Activated T-helper 1 cell treated with anti-CD3 and anti-CD28 coated beads, Interleukin-12 subunit alpha, Interleukin-12 subunit beta, Interleukin-2, Interleukin-4 antibody, amounts not matched to agents 30 ng/mL and 10 ng/mL and 1 ng/mL, durations not matched to agents 14 hours and 24 hours and 36 hours (primary cell): ENCODE measurements around the gene AOPEP. TPM values are rescaled to one million over a fixed set of nuclear protein-coding genes. Genes with fewer than 3 reads are reported as not detected.
"Not testable (repeated sequence)": the region's sequence is repeated elsewhere in the genome, so short reads cannot be mapped to it uniquely, and the experiment has no call there.

Experiments used
- DNase-seq: peaks from one replicate; pipeline ENCODE4 v3.0.0; 2021; ENCODE audit warnings: low spot score
- H3K27ac Mint-ChIP-seq: one replicate; pipeline ENCODE4 v1.8.0; 2021; ENCODE audit warnings: mild to moderate bottlenecking, mixed read lengths
- H3K27me3 Mint-ChIP-seq: one replicate; pipeline ENCODE4 v1.8.0; 2022; ENCODE audit warnings: mild to moderate bottlenecking, moderate library complexity, mixed read lengths; ENCODE audit not compliant: insufficient read depth
- H3K36me3 Mint-ChIP-seq: one replicate; pipeline ENCODE4 v1.8.0; 2021; ENCODE audit warnings: low read depth, mixed read lengths
- H3K4me1 Mint-ChIP-seq: one replicate; pipeline ENCODE4 v1.8.0; 2021; ENCODE audit warnings: low read depth, mixed read lengths
- H3K4me3 Mint-ChIP-seq: one replicate; pipeline ENCODE4 v1.8.0; 2021; ENCODE audit warnings: mild to moderate bottlenecking, moderate library complexity, mixed read lengths
- H3K9me3 Mint-ChIP-seq: one replicate; pipeline ENCODE4 v1.8.0; 2021; ENCODE audit warnings: mixed read lengths
- intact Hi-C: fragments of 100-400 bp; cut with micrococcal nuclease; formaldehyde crosslinking; loops from one replicate; pipeline ENCODE4 v1.15.1; 2024
- total RNA-seq: library from RNA; stranded (reverse); gene quantifications from 2 replicates; pipeline ENCODE4 v1.2.3, GENCODE V29; 2022

Gene AOPEP
- total RNA-seq, 1 donor from 2014 or later: 22.5 TPM

GRCh38 chr9:94948567-94949235 is 222.2 kb downstream of the AOPEP start:
- H3K27ac Mint-ChIP-seq: no peak overlapping the region
- H3K4me1 Mint-ChIP-seq: peaks cover 45% of the 10 kb centered on the region
- no peak for DNase-seq
- H3K9me3 Mint-ChIP-seq: no peaks in the 10 kb centered on the region
- H3K27me3 Mint-ChIP-seq: peaks cover 1% of the 10 kb centered on the region
- intact Hi-C loops: no loop called here
- no peak overlapping the region for H3K4me3 Mint-ChIP-seq
- H3K36me3 Mint-ChIP-seq: peaks cover 4% of the 10 kb centered on the region

GRCh38 chr9:94949370-94949769 is 222.9 kb downstream of the AOPEP start:
- H3K4me3 Mint-ChIP-seq: no peak overlapping the region
- intact Hi-C loops: no loop called here
- H3K4me1 Mint-ChIP-seq: peaks cover 45% of the 10 kb centered on the region
- no peaks in the 10 kb centered on the region for H3K9me3 Mint-ChIP-seq
- H3K27me3 Mint-ChIP-seq: peaks cover 1% of the 10 kb centered on the region
- peaks cover 4% of the 10 kb centered on the region for H3K36me3 Mint-ChIP-seq
- no peak overlapping the region for H3K27ac Mint-ChIP-seq
- no peak for DNase-seq

- Mint-ChIP-seq H3K4me3 (no peak overlapping the region), H3K36me3 (peaks cover 4% of the 10 kb centered on the region), H3K27ac (no peak overlapping the region), H3K9me3 (no peaks in the 10 kb centered on the region), H3K4me1 (peaks cover 45% of the 10 kb centered on the region), H3K27me3 (peaks cover 1% of the 10 kb centered on the region)
- no peak for DNase-seq
- intact Hi-C loops: loop anchor here (5.0 kb wide), 2 partner anchors 58 to 73 kb away; no protein-coding TSS in a partner anchor
These were observed 223.6 kb downstream of the AOPEP start for GRCh38 chr9:94950040-94950578.

- no peaks in the 10 kb centered on the region for H3K9me3 Mint-ChIP-seq
- DNase-seq: no peak
- H3K4me3 Mint-ChIP-seq: peak overlapping the region; percentile 63
- H3K4me1 Mint-ChIP-seq: peaks cover 45% of the 10 kb centered on the region
- H3K27me3 Mint-ChIP-seq: peaks cover 1% of the 10 kb centered on the region
- intact Hi-C loops: loop anchor here (5.0 kb wide), 2 partner anchors 58 to 73 kb away; no protein-coding TSS in a partner anchor
- peak overlapping the region; percentile 62 for H3K27ac Mint-ChIP-seq
- peaks cover 4% of the 10 kb centered on the region for H3K36me3 Mint-ChIP-seq
These were observed 224.3 kb downstream of the AOPEP start for GRCh38 chr9:94950579-94951323.

- DNase-seq: no peak
- H3K4me1 Mint-ChIP-seq: peaks cover 45% of the 10 kb centered on the region
- H3K4me3 Mint-ChIP-seq: peak overlapping the region; percentile 63
- peaks cover 4% of the 10 kb centered on the region for H3K36me3 Mint-ChIP-seq
- peak overlapping the region; percentile 62 for H3K27ac Mint-ChIP-seq
- peaks cover 1% of the 10 kb centered on the region for H3K27me3 Mint-ChIP-seq
- intact Hi-C loops: loop anchor here (2.0 to 5.0 kb wide), 3 partner anchors 53 to 74 kb away; no protein-coding TSS in a partner anchor
- no peaks in the 10 kb centered on the region for H3K9me3 Mint-ChIP-seq
These were observed 225.0 kb downstream of the AOPEP start for GRCh38 chr9:94951324-94952135.

- Mint-ChIP-seq H3K36me3 (peaks cover 7% of the 10 kb centered on the region), H3K4me1 (peaks cover 45% of the 10 kb centered on the region), H3K9me3 (no peaks in the 10 kb centered on the region), H3K4me3 (peak overlapping the region; percentile 66), H3K27ac (peak overlapping the region; percentile 79), H3K27me3 (peaks cover 1% of the 10 kb centered on the region)
- peak; percentile 11 for DNase-seq
- intact Hi-C loops: loop anchor here (2.0 to 5.0 kb wide), 3 partner anchors 52 to 75 kb away; no protein-coding TSS in a partner anchor
These were observed 226.3 kb downstream of the AOPEP start for GRCh38 chr9:94952565-94953373.

- Mint-ChIP-seq H3K27ac (no peak overlapping the region), H3K36me3 (peaks cover 9% of the 10 kb centered on the region), H3K4me3 (no peak overlapping the region), H3K4me1 (peaks cover 15% of the 10 kb centered on the region), H3K9me3 (no peaks in the 10 kb centered on the region), H3K27me3 (no peaks in the 10 kb centered on the region)
- intact Hi-C loops: no loop called here
- no peak for DNase-seq
These were observed 230.2 kb downstream of the AOPEP start for GRCh38 chr9:94956731-94957130.

- Mint-ChIP-seq H3K9me3 (no peaks in the 10 kb centered on the region), H3K4me3 (no peak overlapping the region), H3K27me3 (no peaks in the 10 kb centered on the region), H3K27ac (no peak overlapping the region), H3K4me1 (no peaks in the 10 kb centered on the region), H3K36me3 (peaks cover 4% of the 10 kb centered on the region)
- no peak for DNase-seq
- intact Hi-C loops: no loop called here
These were observed 234.5 kb downstream of the AOPEP start for GRCh38 chr9:94960964-94961363.

- DNase-seq: no peak
- H3K36me3 Mint-ChIP-seq: peaks cover 3% of the 10 kb centered on the region
- intact Hi-C loops: no loop called here
- no peaks in the 10 kb centered on the region for H3K4me1 Mint-ChIP-seq
- no peak overlapping the region for H3K4me3 Mint-ChIP-seq
- H3K9me3 Mint-ChIP-seq: no peaks in the 10 kb centered on the region
- H3K27ac Mint-ChIP-seq: no peak overlapping the region
- H3K27me3 Mint-ChIP-seq: no peaks in the 10 kb centered on the region
These were observed 235.4 kb downstream of the AOPEP start for GRCh38 chr9:94961870-94962269.

- H3K4me3 Mint-ChIP-seq, H3K27me3 Mint-ChIP-seq, intact Hi-C loops, DNase-seq, H3K9me3 Mint-ChIP-seq, H3K27ac Mint-ChIP-seq, H3K4me1 Mint-ChIP-seq, H3K36me3 Mint-ChIP-seq: not testable (repeated sequence)
These were observed 239.1 kb downstream of the AOPEP start for GRCh38 chr9:94965631-94966030.

- H3K27me3 Mint-ChIP-seq, H3K4me3 Mint-ChIP-seq, H3K9me3 Mint-ChIP-seq, DNase-seq, H3K4me1 Mint-ChIP-seq, H3K36me3 Mint-ChIP-seq, intact Hi-C loops, H3K27ac Mint-ChIP-seq: not testable (repeated sequence)
These were observed 239.5 kb downstream of the AOPEP start for GRCh38 chr9:94966046-94966445.

- Mint-ChIP-seq H3K27ac (no peak overlapping the region), H3K9me3 (no peaks in the 10 kb centered on the region), H3K36me3 (no peaks in the 10 kb centered on the region), H3K4me1 (no peaks in the 10 kb centered on the region), H3K27me3 (no peaks in the 10 kb centered on the region), H3K4me3 (no peak overlapping the region)
- intact Hi-C loops: no loop called here
- no peak for DNase-seq
These were observed 241.0 kb downstream of the AOPEP start for GRCh38 chr9:94967482-94967881.
